GM19351 (cell line): Measurements from ENCODE around the gene SLC39A6.
"Not testable (repeated sequence)": the region's sequence is repeated elsewhere in the genome, so short reads cannot be mapped to it uniquely, and the experiment has no call there.

Experiments used
- ATAC-seq: cut with Tn5 transposase; IDR thresholded peaks from one replicate; pipeline ENCODE4 v1.9.1; 2021; ENCODE audit warnings: mild to moderate bottlenecking, moderate library complexity; ENCODE audit not compliant: unreplicated experiment

Gene SLC39A6

DNA sequence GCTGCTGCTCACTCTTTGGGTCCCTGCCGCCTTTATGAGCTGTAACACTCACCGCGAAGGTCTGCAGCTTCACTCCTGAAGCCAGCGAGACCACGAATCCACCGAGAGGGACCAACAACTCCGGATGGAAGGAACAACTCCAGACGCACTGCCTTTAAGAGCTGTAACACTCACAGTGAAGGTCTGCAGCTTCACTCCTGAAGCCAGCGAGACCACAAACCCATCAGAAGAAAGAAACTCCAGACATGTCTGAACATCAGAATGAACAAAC, 64.4 kb downstream of the SLC39A6 start:
- not testable (repeated sequence) for ATAC-seq

DNA sequence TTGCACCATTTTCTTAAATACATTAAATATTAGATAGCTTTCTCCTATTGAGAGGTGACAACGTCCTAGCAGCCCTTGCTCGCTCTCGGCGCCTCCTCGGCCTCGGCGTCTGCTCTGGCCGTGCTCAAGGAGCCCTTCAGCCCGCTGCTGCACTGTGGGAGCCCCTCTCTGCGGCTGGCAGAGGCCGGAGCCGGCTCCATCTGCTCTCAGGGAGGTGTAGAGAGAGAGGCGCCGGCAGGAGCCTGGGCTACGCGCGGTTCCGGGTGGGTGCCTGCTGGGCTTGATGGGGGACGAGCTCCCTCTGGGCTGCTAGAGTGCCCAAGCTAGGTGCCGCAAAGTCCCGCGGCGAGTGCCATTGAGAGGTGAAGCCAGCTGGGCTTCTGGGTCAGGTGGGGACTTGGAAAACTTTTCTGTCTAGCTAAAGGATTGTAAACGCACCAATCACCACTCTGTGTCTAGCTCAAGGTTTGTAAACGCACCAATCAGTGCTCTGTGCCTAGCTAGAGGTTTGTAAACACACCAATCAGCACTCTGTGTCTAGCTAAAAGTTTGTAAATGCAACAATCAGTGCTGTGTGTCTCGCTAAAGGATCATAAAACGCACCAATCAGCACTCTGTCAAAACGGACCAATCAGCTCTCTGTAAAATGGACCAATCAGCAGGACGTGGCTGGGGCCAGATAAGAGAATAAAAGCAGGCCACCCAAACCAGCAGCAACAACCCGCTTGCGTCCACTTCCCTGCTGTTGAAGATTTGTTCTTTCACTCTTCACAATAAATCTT, 64.9 kb downstream of the SLC39A6 start:
- ATAC-seq = no peak

GRCh38 chr18:36058674-36059073, 70.5 kb downstream of the SLC39A6 start:
- ATAC-seq = no peak
